Measurements from ENCODE around the gene ZMAT3. TPM values are rescaled to one million over a fixed set of nuclear protein-coding genes. Genes with fewer than 3 reads are reported as not detected.

ZMAT3 gene
- total and polyA plus RNA-seq, 4 donors = 1.9 to 5.4 (median 2.8) TPM

DNA sequence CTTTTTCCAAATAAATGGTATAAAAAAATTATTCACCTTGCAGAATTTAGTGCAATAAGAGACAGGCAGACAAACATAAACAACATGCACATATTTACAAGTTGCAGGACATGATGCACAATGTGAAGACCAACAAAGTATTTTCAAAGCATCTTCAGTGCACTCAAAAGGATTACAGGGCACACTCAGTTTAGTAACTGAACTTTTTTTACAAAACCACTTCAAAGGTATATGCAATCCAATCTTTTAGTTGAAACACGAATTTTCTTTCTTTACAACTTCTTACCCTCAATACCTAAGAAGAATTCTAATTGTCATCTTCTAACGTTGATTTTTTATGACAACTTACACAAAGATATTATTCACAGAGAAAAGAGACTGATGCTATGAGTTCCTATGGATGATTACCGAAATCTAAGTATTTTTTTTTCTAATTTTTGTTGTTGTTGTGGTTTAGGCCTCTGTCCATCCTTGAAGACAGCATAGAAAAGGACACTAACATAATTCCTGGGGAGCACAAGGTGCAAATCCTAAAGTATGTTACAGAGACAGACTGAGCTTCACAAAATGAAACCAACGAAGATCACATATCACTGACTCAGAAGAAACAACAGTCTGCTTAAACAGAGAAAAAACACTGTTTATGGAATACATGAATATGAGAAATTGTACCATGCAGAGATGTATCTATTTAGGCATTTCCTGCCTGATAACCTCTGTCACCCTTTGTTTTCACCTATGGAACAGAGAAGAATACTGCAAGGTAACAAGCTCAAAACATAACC is 50.3 kb downstream of the ZMAT3 start:
- Histone ChIP-seq H3K4me3 (ENCODE audit: low read depth in 1 of 3, low read length in 3 of 3) (no peak overlapping the region), H3K36me3 (ENCODE audit: control insufficient read depth in 4 of 4, insufficient read depth in 3 of 4, low read depth in 1 of 4, low read length in 3 of 4) (no peaks in the 10 kb centered on the region), H3K4me1 (ENCODE audit: control insufficient read depth in 4 of 4, insufficient read depth in 4 of 4, low read length in 3 of 4) (no peaks in the 10 kb centered on the region), H3K27ac (ENCODE audit: low read depth in 1 of 2, low read length in 2 of 2) (no peak overlapping the region), H3K27me3 (ENCODE audit: control insufficient read depth in 4 of 4, insufficient read depth in 4 of 4, low read length in 3 of 4) (no peaks in the 10 kb centered on the region), H3K9ac (ENCODE audit: low read depth in 1 of 2, low read length in 2 of 2) (no peak overlapping the region), H3K9me3 (ENCODE audit: control insufficient read depth in 4 of 4, low read length in 3 of 4) (no peaks in the 10 kb centered on the region)
- WGBS = 85% methylated on average over 4 of the region's 4 CpGs
- DNase-seq (ENCODE audit: low spot score) = no peak
- TF ChIP-seq HNF4A (conservative IDR thresholded peaks at IDR 0.05) = no peak
- no peak for TF ChIP-seq TAF1 (conservative IDR thresholded peaks at IDR 0.05)
- TF ChIP-seq ATF3 (IDR thresholded peaks at IDR 0.05) = no peak
- TF ChIP-seq, protein P1, sequence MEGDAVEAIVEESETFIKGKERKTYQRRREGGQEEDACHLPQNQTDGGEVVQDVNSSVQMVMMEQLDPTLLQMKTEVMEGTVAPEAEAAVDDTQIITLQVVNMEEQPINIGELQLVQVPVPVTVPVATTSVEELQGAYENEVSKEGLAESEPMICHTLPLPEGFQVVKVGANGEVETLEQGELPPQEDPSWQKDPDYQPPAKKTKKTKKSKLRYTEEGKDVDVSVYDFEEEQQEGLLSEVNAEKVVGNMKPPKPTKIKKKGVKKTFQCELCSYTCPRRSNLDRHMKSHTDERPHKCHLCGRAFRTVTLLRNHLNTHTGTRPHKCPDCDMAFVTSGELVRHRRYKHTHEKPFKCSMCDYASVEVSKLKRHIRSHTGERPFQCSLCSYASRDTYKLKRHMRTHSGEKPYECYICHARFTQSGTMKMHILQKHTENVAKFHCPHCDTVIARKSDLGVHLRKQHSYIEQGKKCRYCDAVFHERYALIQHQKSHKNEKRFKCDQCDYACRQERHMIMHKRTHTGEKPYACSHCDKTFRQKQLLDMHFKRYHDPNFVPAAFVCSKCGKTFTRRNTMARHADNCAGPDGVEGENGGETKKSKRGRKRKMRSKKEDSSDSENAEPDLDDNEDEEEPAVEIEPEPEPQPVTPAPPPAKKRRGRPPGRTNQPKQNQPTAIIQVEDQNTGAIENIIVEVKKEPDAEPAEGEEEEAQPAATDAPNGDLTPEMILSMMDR (IDR thresholded peaks at IDR 0.05; ENCODE audit: low read depth, low read length, missing input control) = no peak
- no peak for TF ChIP-seq ZBTB33 (IDR thresholded peaks at IDR 0.05)
- TF ChIP-seq JUND (IDR thresholded peaks at IDR 0.05) = no peak
- no peak for TF ChIP-seq RAD21 (IDR thresholded peaks at IDR 0.05)
- TF ChIP-seq FOXA1 (IDR thresholded peaks at IDR 0.05) = no peak

DNA sequence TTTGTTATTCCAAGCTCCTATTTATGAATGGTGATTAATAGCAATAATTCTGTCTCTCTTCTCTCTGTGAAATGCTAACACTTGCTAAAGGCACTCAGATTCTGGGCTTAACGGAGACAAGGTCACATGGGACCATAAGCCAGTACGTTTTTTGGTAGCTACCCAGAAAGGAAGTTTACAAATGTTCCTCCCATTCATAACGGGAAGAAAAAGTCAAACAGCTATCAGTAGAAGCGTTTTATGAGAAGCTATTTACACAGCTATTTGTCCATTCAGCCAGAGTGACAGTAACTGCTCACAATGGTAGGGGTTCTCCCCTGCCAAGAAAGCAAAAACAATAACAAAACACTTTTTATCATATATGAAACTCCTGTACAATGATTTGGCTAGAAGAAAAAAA is 51.5 kb downstream of the ZMAT3 start:
- Histone ChIP-seq H3K27me3 (ENCODE audit: control insufficient read depth in 4 of 4, insufficient read depth in 4 of 4, low read length in 3 of 4) (no peaks in the 10 kb centered on the region), H3K9ac (ENCODE audit: low read depth in 1 of 2, low read length in 2 of 2) (no peak overlapping the region), H3K4me1 (ENCODE audit: control insufficient read depth in 4 of 4, insufficient read depth in 4 of 4, low read length in 3 of 4) (no peaks in the 10 kb centered on the region), H3K9me3 (ENCODE audit: control insufficient read depth in 4 of 4, low read length in 3 of 4) (no peaks in the 10 kb centered on the region), H3K27ac (ENCODE audit: low read depth in 1 of 2, low read length in 2 of 2) (no peak overlapping the region), H3K4me3 (ENCODE audit: low read depth in 1 of 3, low read length in 3 of 3) (no peak overlapping the region), H3K36me3 (ENCODE audit: control insufficient read depth in 4 of 4, insufficient read depth in 3 of 4, low read depth in 1 of 4, low read length in 3 of 4) (no peaks in the 10 kb centered on the region)
- WGBS = 43% methylated on average over 4 of the region's 4 CpGs
- DNase-seq (ENCODE audit: low spot score) = no peak
- TF ChIP-seq RAD21 (IDR thresholded peaks at IDR 0.05) = peak in 1 of 2 donors; percentile 9
- peak; percentile 34 for TF ChIP-seq NR2F2 (IDR thresholded peaks at IDR 0.05)
- no peak for TF ChIP-seq ATF3 (IDR thresholded peaks at IDR 0.05)
- TF ChIP-seq GABPA (IDR thresholded peaks at IDR 0.05 in 1 of 2, conservative IDR thresholded peaks at IDR 0.05 in 1 of 2) = peak in 1 of 2 donors; percentile 11
- TF ChIP-seq SP1 (IDR thresholded peaks at IDR 0.05) = peak; percentile 7

- Histone ChIP-seq H3K36me3 (ENCODE audit: control insufficient read depth in 4 of 4, insufficient read depth in 3 of 4, low read depth in 1 of 4, low read length in 3 of 4) (no peaks in the 10 kb centered on the region), H3K4me1 (ENCODE audit: control insufficient read depth in 4 of 4, insufficient read depth in 4 of 4, low read length in 3 of 4) (no peaks in the 10 kb centered on the region), H3K9me3 (ENCODE audit: control insufficient read depth in 4 of 4, low read length in 3 of 4) (no peaks in the 10 kb centered on the region), H3K27ac (ENCODE audit: low read depth in 1 of 2, low read length in 2 of 2) (no peak overlapping the region), H3K9ac (ENCODE audit: low read depth in 1 of 2, low read length in 2 of 2) (no peak overlapping the region), H3K27me3 (ENCODE audit: control insufficient read depth in 4 of 4, insufficient read depth in 4 of 4, low read length in 3 of 4) (no peaks in the 10 kb centered on the region), H3K4me3 (ENCODE audit: low read depth in 1 of 3, low read length in 3 of 3) (no peak overlapping the region)
- TF ChIP-seq SP1 (IDR thresholded peaks at IDR 0.05) = no peak
- no peak for TF ChIP-seq JUND (IDR thresholded peaks at IDR 0.05)
- TF ChIP-seq ZBTB33 (IDR thresholded peaks at IDR 0.05) = no peak
- no peak for TF ChIP-seq NR2F2 (IDR thresholded peaks at IDR 0.05)
- no peak for TF ChIP-seq ATF3 (IDR thresholded peaks at IDR 0.05)
- no peak for TF ChIP-seq FOXA1 (IDR thresholded peaks at IDR 0.05)
- no peak for TF ChIP-seq TAF1 (conservative IDR thresholded peaks at IDR 0.05)
- TF ChIP-seq EGR1 (IDR thresholded peaks at IDR 0.05; ENCODE audit: low read depth in 2 of 2) = no peak
- no peak for TF ChIP-seq HNF4G (IDR thresholded peaks at IDR 0.05)
- TF ChIP-seq, protein P2, sequence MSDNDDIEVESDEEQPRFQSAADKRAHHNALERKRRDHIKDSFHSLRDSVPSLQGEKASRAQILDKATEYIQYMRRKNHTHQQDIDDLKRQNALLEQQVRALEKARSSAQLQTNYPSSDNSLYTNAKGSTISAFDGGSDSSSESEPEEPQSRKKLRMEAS (IDR thresholded peaks at IDR 0.05) = no peak
- DNase-seq (ENCODE audit: low spot score) = no peak
- 88% methylated on average over 1 of the region's 1 CpG for WGBS
Observed at GRCh38 chr3:179018808-179019207, 52.8 kb downstream of the ZMAT3 start.

All from liver (tissue), 9 donors.